Mesenchymal stem cell (in vitro differentiated cells and primary cell): ENCODE measurements around the gene PSEN1.

ENCODE experiments used
- DNase-seq: peaks from one replicate; pipeline ENCODE4 v3.0.0-alpha.2; 2013
- H2AFZ ChIP-seq: one replicate; pipeline ENCODE4 v1.6.1; 2013; ENCODE audit warnings: low read depth, mild to moderate bottlenecking, control low read depth, inconsistent platforms, low read length, moderate library complexity
- H2AK5ac ChIP-seq: 2 replicates; pipeline ENCODE4 v1.6.1; 2013; ENCODE audit warnings: low read length, moderate library complexity, mild to moderate bottlenecking, inconsistent platforms; ENCODE audit not compliant: severe bottlenecking
- H2BK120ac ChIP-seq: one replicate; pipeline ENCODE4 v1.6.1; 2013; ENCODE audit warnings: low read depth, mild to moderate bottlenecking, inconsistent platforms, low read length, moderate library complexity
- H2BK12ac ChIP-seq, 2 experiments: one replicate each; pipeline ENCODE4 v1.6.1; 2013; ENCODE audit warnings: inconsistent platforms in 2 of 2, low read length in 2 of 2, mild to moderate bottlenecking in 2 of 2, moderate library complexity in 2 of 2, control low read depth in 1 of 2
- H2BK15ac ChIP-seq: one replicate; pipeline ENCODE4 v1.6.1; 2013; ENCODE audit warnings: mild to moderate bottlenecking, low read depth, inconsistent platforms; ENCODE audit not compliant: poor library complexity, severe bottlenecking
- H2BK5ac ChIP-seq: 2 replicates; pipeline ENCODE4 v1.6.1; 2013; ENCODE audit warnings: low read depth, mild to moderate bottlenecking, low read length, control low read depth, inconsistent platforms; ENCODE audit not compliant: poor library complexity, severe bottlenecking
- H3K14ac ChIP-seq, 2 experiments: one replicate each; pipeline ENCODE4 v1.6.1; 2013; ENCODE audit warnings: inconsistent platforms in 2 of 2, low read length in 2 of 2, control low read depth in 1 of 2, mild to moderate bottlenecking in 1 of 2, moderate library complexity in 1 of 2
- H3K18ac ChIP-seq, 2 experiments: one replicate each; pipeline ENCODE4 v1.6.1; 2013; ENCODE audit warnings: inconsistent platforms in 2 of 2, low read length in 2 of 2, control low read depth in 1 of 2, low read depth in 1 of 2, mild to moderate bottlenecking in 1 of 2
- H3K23ac ChIP-seq, 2 experiments: one replicate each; pipeline ENCODE4 v1.6.1; 2013; ENCODE audit warnings: inconsistent platforms in 2 of 2, low read length in 2 of 2, mild to moderate bottlenecking in 2 of 2, moderate library complexity in 2 of 2, control low read depth in 1 of 2
- H3K27ac ChIP-seq: 2 replicates; pipeline ENCODE4 v1.5.1; 2013; ENCODE audit warnings: mild to moderate bottlenecking, moderate library complexity, low read length, control low read depth, inconsistent platforms; ENCODE audit not compliant: poor library complexity, severe bottlenecking
- H3K27me3 ChIP-seq, 2 experiments: 2 replicates each; pipeline versions ENCODE4 v1.6.1 to v1.7.0; 2013; ENCODE audit warnings: low read length in 2 of 2, mild to moderate bottlenecking in 2 of 2, moderate library complexity in 2 of 2, control low read depth in 1 of 2, inconsistent platforms in 1 of 2; ENCODE audit not compliant: control insufficient read depth in 1 of 2, insufficient read depth in 1 of 2
- H3K36me3 ChIP-seq, 2 experiments: 2 replicates each; pipeline versions ENCODE4 v1.6.1 to v1.7.0; 2013; ENCODE audit warnings: low read length in 2 of 2, control low read depth in 1 of 2, inconsistent platforms in 1 of 2, low read depth in 1 of 2, mild to moderate bottlenecking in 1 of 2; ENCODE audit not compliant: insufficient read depth in 2 of 2, control insufficient read depth in 1 of 2
- H3K4ac ChIP-seq, 2 experiments: one replicate each; pipeline ENCODE4 v1.6.1; 2013; ENCODE audit warnings: inconsistent platforms in 2 of 2, low read length in 2 of 2, mild to moderate bottlenecking in 2 of 2, moderate library complexity in 2 of 2, control low read depth in 1 of 2, low read depth in 1 of 2
- H3K4me1 ChIP-seq: 2 replicates; pipeline ENCODE4 v1.6.1; 2013; ENCODE audit warnings: low read depth, low read length, control low read depth; ENCODE audit not compliant: control insufficient read depth, insufficient read depth
- H3K4me2 ChIP-seq: 2 replicates; pipeline ENCODE4 v1.6.1; 2013; ENCODE audit warnings: low read length, mild to moderate bottlenecking, inconsistent platforms; ENCODE audit not compliant: poor library complexity, severe bottlenecking
- H3K4me3 ChIP-seq, 2 experiments: 2 replicates each; pipeline versions ENCODE4 v1.5.1 to v1.7.0; 2013; ENCODE audit warnings: low read length in 2 of 2, mild to moderate bottlenecking in 2 of 2, control low read depth in 1 of 2, low read depth in 1 of 2; ENCODE audit not compliant: insufficient read depth in 1 of 2
- H3K79me1 ChIP-seq: replicated peaks from 2 replicates; pipeline ENCODE4 v1.6.1; 2013; ENCODE audit warnings: mild to moderate bottlenecking, control low read depth, low read length, inconsistent platforms; ENCODE audit not compliant: poor library complexity, severe bottlenecking
- H3K9ac ChIP-seq: 2 replicates; pipeline ENCODE4 v1.7.0; 2013; ENCODE audit warnings: mild to moderate bottlenecking, low read length, moderate library complexity
- H3K9me3 ChIP-seq: 2 replicates; pipeline ENCODE4 v1.7.0; 2013; ENCODE audit warnings: mild to moderate bottlenecking, low read length; ENCODE audit not compliant: control insufficient read depth
- H4K8ac ChIP-seq: one replicate; pipeline ENCODE4 v1.6.1; 2013; ENCODE audit warnings: inconsistent platforms, mild to moderate bottlenecking, low read length, moderate library complexity
- H4K91ac ChIP-seq: one replicate; pipeline ENCODE4 v1.6.1; 2013; ENCODE audit warnings: mild to moderate bottlenecking, low read length, inconsistent platforms
- WGBS: methylation state at CpG from one replicate; pipeline ENCODE4 v1.1.7; 2013; ENCODE audit warnings: mixed read lengths; 5-methylcytosine and 5-hydroxymethylcytosine counted together

Gene PSEN1

DNA sequence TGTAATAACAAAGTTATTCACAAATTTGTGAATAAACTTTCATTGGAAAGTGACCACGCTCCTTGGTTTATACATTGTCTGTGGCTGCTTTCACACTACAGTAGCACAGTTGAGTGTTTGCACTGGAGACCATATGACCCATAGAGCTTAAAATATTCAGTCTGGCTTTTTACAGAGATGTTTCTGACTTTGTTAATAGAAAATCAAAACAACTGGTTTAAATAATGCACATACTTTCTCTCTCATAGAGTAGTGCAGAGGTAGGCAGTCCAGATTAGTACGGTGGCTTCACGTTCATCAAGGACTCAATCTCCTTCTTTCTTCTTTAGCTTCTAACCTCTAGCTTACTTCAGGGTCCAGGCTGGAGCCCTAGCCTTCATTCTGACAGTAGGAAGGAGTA, 36.2 kb downstream of the PSEN1 start:
- 100% methylated on average over 1 of the region's 3 CpGs for WGBS

DNA sequence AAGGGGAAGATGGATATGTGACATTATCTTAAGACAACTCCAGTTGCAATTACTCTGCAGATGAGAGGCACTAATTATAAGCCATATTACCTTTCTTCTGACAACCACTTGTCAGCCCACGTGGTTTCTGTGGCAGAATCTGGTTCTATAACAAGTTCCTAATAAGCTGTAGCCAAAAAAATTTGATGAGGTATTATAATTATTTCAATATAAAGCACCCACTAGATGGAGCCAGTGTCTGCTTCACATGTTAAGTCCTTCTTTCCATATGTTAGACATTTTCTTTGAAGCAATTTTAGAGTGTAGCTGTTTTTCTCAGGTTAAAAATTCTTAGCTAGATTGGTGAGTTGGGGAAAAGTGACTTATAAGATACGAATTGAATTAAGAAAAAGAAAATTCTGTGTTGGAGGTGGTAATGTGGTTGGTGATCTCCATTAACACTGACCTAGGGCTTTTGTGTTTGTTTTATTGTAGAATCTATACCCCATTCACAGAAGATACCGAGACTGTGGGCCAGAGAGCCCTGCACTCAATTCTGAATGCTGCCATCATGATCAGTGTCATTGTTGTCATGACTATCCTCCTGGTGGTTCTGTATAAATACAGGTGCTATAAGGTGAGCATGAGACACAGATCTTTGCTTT, 36.9 kb downstream of the PSEN1 start:
- Histone ChIP-seq H3K79me1 (peaks cover 10% of the 10 kb centered on the region), H3K14ac (no peak overlapping the region), H3K4me3 (no peak overlapping the region), H2BK12ac (no peak overlapping the region), H2BK15ac (no peak overlapping the region), H3K4ac (no peak overlapping the region), H3K36me3 (peaks cover 28 to 76% of the 10 kb centered on the region in 2 experiments), H3K9ac (no peak overlapping the region), H2BK120ac (no peak overlapping the region), H3K27ac (no peak overlapping the region), H4K8ac (no peak overlapping the region), H3K4me1 (peaks cover 1% of the 10 kb centered on the region), H3K23ac (no peak overlapping the region), H2BK5ac (no peak overlapping the region), H3K4me2 (no peak overlapping the region), H2AFZ (no peak overlapping the region), H4K91ac (no peak overlapping the region), H3K18ac (no peak overlapping the region), H3K27me3 (no peaks in the 10 kb centered on the region), H2AK5ac (no peak overlapping the region), H3K9me3 (no peaks in the 10 kb centered on the region)
- peak; percentile 57 for DNase-seq
- WGBS = 79% methylated on average over 2 of the region's 3 CpGs

More for the DNA sequence above, 36.2 kb downstream of the PSEN1 start:
- H3K18ac ChIP-seq = no peak overlapping the region
- peaks cover 10% of the 10 kb centered on the region for H3K79me1 ChIP-seq
- H2BK12ac ChIP-seq = no peak overlapping the region
- H4K8ac ChIP-seq = no peak overlapping the region
- peaks cover 28 to 77% of the 10 kb centered on the region in 2 experiments for H3K36me3 ChIP-seq
- no peaks in the 10 kb centered on the region for H3K27me3 ChIP-seq
- H2BK120ac ChIP-seq = no peak overlapping the region
- H3K9ac ChIP-seq = no peak overlapping the region
- no peak for DNase-seq
- no peak overlapping the region for H2BK15ac ChIP-seq
- H3K4me3 ChIP-seq = no peak overlapping the region
- H2AK5ac ChIP-seq = no peak overlapping the region
- H2AFZ ChIP-seq = no peak overlapping the region
- peaks cover 1% of the 10 kb centered on the region for H3K4me1 ChIP-seq
- H3K4me2 ChIP-seq = no peak overlapping the region
- no peak overlapping the region for H3K4ac ChIP-seq
- no peak overlapping the region for H3K27ac ChIP-seq
- H3K14ac ChIP-seq = no peak overlapping the region
- H2BK5ac ChIP-seq = no peak overlapping the region
- no peak overlapping the region for H3K23ac ChIP-seq
- no peaks in the 10 kb centered on the region for H3K9me3 ChIP-seq
- H4K91ac ChIP-seq = no peak overlapping the region

GRCh38 chr14:73176685-73177084, 40.4 kb downstream of the PSEN1 start:
- Histone ChIP-seq H3K27ac (no peak overlapping the region), H3K79me1 (peaks cover 9% of the 10 kb centered on the region), H2BK12ac (no peak overlapping the region), H3K27me3 (no peaks in the 10 kb centered on the region), H3K14ac (no peak overlapping the region), H2BK15ac (no peak overlapping the region), H3K9me3 (no peaks in the 10 kb centered on the region), H3K4me2 (no peak overlapping the region), H3K4ac (no peak overlapping the region), H2AFZ (no peak overlapping the region), H3K23ac (no peak overlapping the region), H2AK5ac (peak overlapping the region; percentile 48), H3K18ac (no peak overlapping the region), H3K4me3 (no peak overlapping the region), H4K8ac (no peak overlapping the region), H2BK120ac (no peak overlapping the region), H2BK5ac (no peak overlapping the region), H3K36me3 (peaks cover 20 to 49% of the 10 kb centered on the region in 2 experiments), H3K4me1 (peaks cover 3% of the 10 kb centered on the region), H4K91ac (no peak overlapping the region), H3K9ac (no peak overlapping the region)
- WGBS = 70% methylated on average over 3 of the region's 3 CpGs
- peak; percentile 16 for DNase-seq

DNA sequence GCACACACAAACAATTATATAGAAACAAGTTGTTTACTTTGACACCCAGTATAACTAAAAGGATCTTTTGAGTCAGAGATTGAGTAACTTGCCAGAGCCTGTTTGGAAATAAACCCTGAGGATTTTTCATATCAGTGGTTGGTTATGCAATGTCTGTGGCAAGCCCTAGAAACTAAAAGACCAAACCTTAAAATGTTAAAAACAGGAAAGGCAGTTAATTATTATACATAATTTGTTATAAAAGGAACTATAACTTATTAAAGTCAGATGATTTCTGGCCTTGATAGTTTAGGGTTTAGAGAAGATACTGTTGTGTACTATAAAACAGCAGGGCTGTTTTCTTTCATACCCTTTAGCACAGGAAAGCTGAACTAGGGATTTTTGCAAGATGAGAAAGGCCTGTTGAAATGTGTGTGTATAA, 44.1 kb downstream of the PSEN1 start:
- Histone ChIP-seq H2BK120ac (no peak overlapping the region), H3K23ac (no peak overlapping the region), H3K14ac (no peak overlapping the region), H3K27ac (peak overlapping the region; percentile 62), H4K91ac (no peak overlapping the region), H4K8ac (no peak overlapping the region), H2AFZ (no peak overlapping the region), H2BK5ac (no peak overlapping the region), H2BK15ac (no peak overlapping the region), H3K27me3 (no peaks in the 10 kb centered on the region), H3K79me1 (peaks cover 12% of the 10 kb centered on the region), H3K4me1 (peaks cover 5% of the 10 kb centered on the region), H3K18ac (no peak overlapping the region), H3K4me2 (no peak overlapping the region), H2AK5ac (no peak overlapping the region), H3K4ac (no peak overlapping the region), H3K36me3 (peaks cover 11 to 21% of the 10 kb centered on the region in 2 experiments), H3K4me3 (no peak overlapping the region), H3K9ac (peak overlapping the region; percentile 71), H2BK12ac (no peak overlapping the region), H3K9me3 (no peaks in the 10 kb centered on the region)
- peak; percentile 90 for DNase-seq
